Suprapubic skin (tissue), 4 donors: Measurements from ENCODE around the gene RYR1. TPM values are rescaled to one million over a fixed set of nuclear protein-coding genes. Genes with fewer than 3 reads are reported as not detected.

Experiments used
- DNase-seq, 2 donors: peaks; one replicate each; pipeline ENCODE4 v3.0.0-alpha.2; 2019; ENCODE audit warnings: low spot score in 2 of 2
- H3K27ac ChIP-seq: fragments of 200-600 bp; sonication (generic); one replicate; pipeline ENCODE4 v1.5.1; 2019
- H3K27me3 ChIP-seq: fragments of 200-600 bp; sonication (generic); one replicate; pipeline ENCODE4 v1.5.1; 2019
- H3K36me3 ChIP-seq: fragments of 200-600 bp; sonication (generic); one replicate; pipeline ENCODE4 v1.5.1; 2019
- H3K4me1 ChIP-seq: fragments of 200-600 bp; sonication (generic); one replicate; pipeline ENCODE4 v1.5.1; 2019
- H3K4me3 ChIP-seq: fragments of 200-600 bp; sonication (generic); one replicate; pipeline ENCODE4 v1.5.1; 2019; ENCODE audit warnings: mild to moderate bottlenecking
- H3K9me3 ChIP-seq: fragments of 200-600 bp; sonication (generic); one replicate; pipeline ENCODE4 v1.5.1; 2019
- CTCF ChIP-seq, 2 donors: fragments of 200-600 bp in 1 of 2; fragments of 450-650 bp in 1 of 2; sonication (generic) in 1 of 2; IDR thresholded peaks; one replicate each; pipeline ENCODE4 v1.5.1; 2016 to 2019; ENCODE audit warnings: antibody characterized with exemption in 2 of 2, mild to moderate bottlenecking in 1 of 2, moderate library complexity in 1 of 2
- EP300 ChIP-seq: sonication (generic); formaldehyde crosslinking; IDR thresholded peaks from one replicate; pipeline ENCODE4 v1.6.1; 2017; ENCODE audit warnings: antibody characterized with exemption
- POLR2A ChIP-seq, 2 donors: fragments of 450-650 bp; IDR thresholded peaks; one replicate each; pipeline ENCODE4 v1.6.1; 2017; ENCODE audit warnings: antibody characterized with exemption in 2 of 2, mild to moderate bottlenecking in 2 of 2, moderate library complexity in 2 of 2
- POLR2AphosphoS5 ChIP-seq, 3 donors: sonication (generic); formaldehyde crosslinking; IDR thresholded peaks; one replicate each; pipeline ENCODE4 v1.6.1; 2017; ENCODE audit warnings: antibody characterized with exemption in 3 of 3
- WGBS: methylation state at CpG from one replicate; pipeline ENCODE4 v1.1.5; 2018; 5-methylcytosine and 5-hydroxymethylcytosine counted together
- total RNA-seq, 4 donors: library from RNA; depleted of rRNA; stranded (reverse); fragments of >200 nt; gene quantifications; one replicate each; pipeline ENCODE4 v1.1.0, GENCODE V29; 2016

RYR1 gene
- total RNA-seq, 4 donors from 2014 or later, result 8.4 to 26.1 (median 13.1) TPM

- WGBS, result 75% methylated on average over 13 of the region's 13 CpGs
- TF ChIP-seq POLR2A (IDR thresholded peaks at IDR 0.05) (no peak), CTCF (IDR thresholded peaks at IDR 0.05) (no peak), POLR2AphosphoS5 (IDR thresholded peaks at IDR 0.05) (no peak), EP300 (no peak)
Observed at GRCh38 chr19:38458991-38459390, 25.5 kb downstream of the RYR1 start.

GRCh38 chr19:38463365-38463764 lies 29.9 kb downstream of the RYR1 start:
- TF ChIP-seq EP300 (no peak), POLR2AphosphoS5 (IDR thresholded peaks at IDR 0.05) (no peak)
- H3K9me3 ChIP-seq, result no peaks in the 10 kb centered on the region
- H3K36me3 ChIP-seq, result no peaks in the 10 kb centered on the region
- H3K4me1 ChIP-seq, result no peaks in the 10 kb centered on the region
- H3K27ac ChIP-seq, result no peak overlapping the region
- H3K27me3 ChIP-seq, result peaks cover 3% of the 10 kb centered on the region
- no peak for DNase-seq
- H3K4me3 ChIP-seq, result no peak overlapping the region
- 89% methylated on average over 18 of the region's 18 CpGs for WGBS

More at GRCh38 chr19:38458991-38459390, 25.5 kb downstream of the RYR1 start:
- no peak for DNase-seq
- no peaks in the 10 kb centered on the region for H3K4me1 ChIP-seq
- no peaks in the 10 kb centered on the region for H3K9me3 ChIP-seq
- no peaks in the 10 kb centered on the region for H3K36me3 ChIP-seq
- no peaks in the 10 kb centered on the region for H3K27me3 ChIP-seq
- H3K27ac ChIP-seq, result no peak overlapping the region
- H3K4me3 ChIP-seq, result no peak overlapping the region

GRCh38 chr19:38464421-38465082 lies 31.1 kb downstream of the RYR1 start:
- H3K27me3 ChIP-seq, result peaks cover 3% of the 10 kb centered on the region
- no peaks in the 10 kb centered on the region for H3K4me1 ChIP-seq
- 55% methylated on average over 15 of the region's 15 CpGs for WGBS
- no peak for TF ChIP-seq POLR2A (IDR thresholded peaks at IDR 0.05)
- TF ChIP-seq EP300, result no peak
- TF ChIP-seq CTCF (IDR thresholded peaks at IDR 0.05), result no peak
- TF ChIP-seq POLR2AphosphoS5 (IDR thresholded peaks at IDR 0.05), result no peak
- H3K9me3 ChIP-seq, result no peaks in the 10 kb centered on the region
- H3K27ac ChIP-seq, result no peak overlapping the region
- H3K36me3 ChIP-seq, result no peaks in the 10 kb centered on the region
- no peak overlapping the region for H3K4me3 ChIP-seq
- DNase-seq, result no peak

GRCh38 chr19:38466050-38466449 lies 32.6 kb downstream of the RYR1 start:
- Histone ChIP-seq H3K4me3 (no peak overlapping the region), H3K27ac (no peak overlapping the region), H3K9me3 (no peaks in the 10 kb centered on the region), H3K27me3 (peaks cover 3% of the 10 kb centered on the region), H3K4me1 (no peaks in the 10 kb centered on the region), H3K36me3 (no peaks in the 10 kb centered on the region)
- 92% methylated on average over 26 of the region's 26 CpGs for WGBS
- DNase-seq, result no peak
- TF ChIP-seq POLR2A (IDR thresholded peaks at IDR 0.05) (no peak), EP300 (no peak), POLR2AphosphoS5 (IDR thresholded peaks at IDR 0.05) (no peak), CTCF (IDR thresholded peaks at IDR 0.05) (no peak)

- H3K36me3 ChIP-seq, result no peaks in the 10 kb centered on the region
- 89% methylated on average over 12 of the region's 17 CpGs for WGBS
- H3K4me1 ChIP-seq, result no peaks in the 10 kb centered on the region
- peaks cover 3% of the 10 kb centered on the region for H3K27me3 ChIP-seq
- H3K4me3 ChIP-seq, result no peak overlapping the region
- no peak overlapping the region for H3K27ac ChIP-seq
- TF ChIP-seq EP300, result no peak
- TF ChIP-seq POLR2AphosphoS5 (IDR thresholded peaks at IDR 0.05), result no peak
- no peak for TF ChIP-seq POLR2A (IDR thresholded peaks at IDR 0.05)
- no peak for TF ChIP-seq CTCF (IDR thresholded peaks at IDR 0.05)
- DNase-seq, result no peak
- no peaks in the 10 kb centered on the region for H3K9me3 ChIP-seq
Observed at GRCh38 chr19:38467541-38468525, 34.3 kb downstream of the RYR1 start.
